Body of pancreas (tissue), 4 donors: Measurements from ENCODE around the gene CCND1. TPM values are rescaled to one million over a fixed set of nuclear protein-coding genes. Genes with fewer than 3 reads are reported as not detected.
A peak's percentile ranks its signal among the peaks of the same experiment; 100 is the strongest.

Experiments
- ATAC-seq: fragments of 150-250 bp; one replicate; pipeline ENCODE4 v1.9.1; 2016
- DNase-seq, 4 donors: peaks; one replicate each; pipeline ENCODE4 v3.0.0-alpha.2; 2019
- H3K27ac ChIP-seq, 4 donors: fragments of 200-600 bp; sonication (generic); 1 replicate in 3 of 4; 2 replicates in 1 of 4; pipeline versions ENCODE4 v1.5.1 to v1.6.1; 2016 to 2019; ENCODE audit warnings: mild to moderate bottlenecking in 1 of 4, mixed read lengths in 1 of 4, moderate library complexity in 1 of 4
- H3K27me3 ChIP-seq, 2 donors: fragments of 200-600 bp; sonication (generic); one replicate each; pipeline ENCODE4 v1.6.0; 2016; ENCODE audit warnings: mild to moderate bottlenecking in 1 of 2
- H3K36me3 ChIP-seq, 2 donors: fragments of 200-600 bp; sonication (generic); replicated peaks in 1 of 2; 2 replicates each; pipeline ENCODE4 v1.5.1; 2016; ENCODE audit warnings: low read depth in 2 of 2; ENCODE audit not compliant: insufficient read depth in 1 of 2
- H3K4me1 ChIP-seq: fragments of 200-600 bp; sonication (generic); one replicate; pipeline ENCODE4 v1.6.0; 2016
- H3K4me3 ChIP-seq, 2 donors: fragments of 200-600 bp; sonication (generic); 1 replicate in 1 of 2; 2 replicates in 1 of 2; pipeline ENCODE4 v1.5.1; 2016 to 2019
- H3K9me3 ChIP-seq, 3 donors: fragments of 200-600 bp; sonication (generic); 1 replicate in 2 of 3; 2 replicates in 1 of 3; pipeline ENCODE4 v1.5.1; 2016
- CTCF ChIP-seq, 7 experiments: fragments of 450-650 bp in 4 of 7; fragments of 200-600 bp in 3 of 7; sonication (generic) in 3 of 7; IDR thresholded peaks; one replicate each; pipeline ENCODE4 v1.5.1; 2016 to 2019; ENCODE audit warnings: antibody characterized with exemption in 7 of 7
- POLR2A ChIP-seq, 3 donors: fragments of 450-650 bp; IDR thresholded peaks; one replicate each; pipeline ENCODE4 v1.6.1; 2016; ENCODE audit warnings: antibody characterized with exemption in 3 of 3, mild to moderate bottlenecking in 2 of 3
- WGBS, 2 donors: methylation state at CpG; one replicate each; pipeline ENCODE4 v1.1.5; 2017; 5-methylcytosine and 5-hydroxymethylcytosine counted together
- intact Hi-C: fragments of 100-400 bp; cut with DNase I; formaldehyde crosslinking; loops from one replicate; pipeline ENCODE4 v1.15.1; 2023
- total RNA-seq, 2 donors: library from RNA; depleted of rRNA; stranded (reverse); fragments of >200 nt; gene quantifications; one replicate each; pipeline ENCODE4 v1.1.0, GENCODE V29; 2016

Gene CCND1
- total RNA-seq, 2 donors from 2014 or later = 90.3 to 201 TPM

GRCh38 chr11:69630017-69630416 lies 10.9 kb upstream of the CCND1 start:
- 95 to 100% methylated on average over 2 of the region's 2 CpGs for WGBS, 2 donors
- Histone ChIP-seq H3K4me3 (no peak overlapping the region), H3K27me3 (no peaks in the 10 kb centered on the region), H3K36me3 (no peaks in the 10 kb centered on the region), H3K4me1 (no peaks in the 10 kb centered on the region), H3K9me3 (no peaks in the 10 kb centered on the region), H3K27ac (no peak overlapping the region)
- ATAC-seq (no peak), DNase-seq (no peak)
- TF ChIP-seq CTCF (IDR thresholded peaks at IDR 0.05) = no peak
- intact Hi-C loops = no loop called here

- no peaks in the 10 kb centered on the region for H3K9me3 ChIP-seq
- H3K4me3 ChIP-seq = no peak overlapping the region
- H3K4me1 ChIP-seq = no peaks in the 10 kb centered on the region
- intact Hi-C loops = no loop called here
- no peaks in the 10 kb centered on the region for H3K27me3 ChIP-seq
- no peak overlapping the region for H3K27ac ChIP-seq
- TF ChIP-seq CTCF (IDR thresholded peaks at IDR 0.05) = no peak
- no peaks in the 10 kb centered on the region for H3K36me3 ChIP-seq
- ATAC-seq (no peak), DNase-seq (no peak)
- WGBS, 2 donors = 74 to 84% methylated on average over 8 of the region's 8 CpGs
Measured at GRCh38 chr11:69630424-69630823, 10.5 kb upstream of the CCND1 start.

- Histone ChIP-seq H3K4me1 (peaks cover 22% of the 10 kb centered on the region), H3K27me3 (peaks cover 0 to 5% of the 10 kb centered on the region in 2 donors), H3K27ac (no peak overlapping the region), H3K4me3 (no peak overlapping the region), H3K9me3 (no peaks in the 10 kb centered on the region), H3K36me3 (no peaks in the 10 kb centered on the region)
- DNase-seq (no peak), ATAC-seq (no peak)
- no peak for TF ChIP-seq CTCF (IDR thresholded peaks at IDR 0.05)
- TF ChIP-seq POLR2A (IDR thresholded peaks at IDR 0.05) = no peak
- intact Hi-C loops = no loop called here
- WGBS, 2 donors = 85 to 88% methylated on average over 4 of the region's 4 CpGs
Measured at GRCh38 chr11:69632900-69633299, 8.1 kb upstream of the CCND1 start.

GRCh38 chr11:69634069-69634468 lies 6.9 kb upstream of the CCND1 start:
- H3K27ac ChIP-seq = no peak overlapping the region
- no peaks in the 10 kb centered on the region for H3K36me3 ChIP-seq
- peaks cover 34% of the 10 kb centered on the region for H3K4me1 ChIP-seq
- TF ChIP-seq CTCF (IDR thresholded peaks at IDR 0.05) (no peak), POLR2A (IDR thresholded peaks at IDR 0.05) (no peak)
- H3K4me3 ChIP-seq = no peak overlapping the region
- ATAC-seq (no peak), DNase-seq (no peak)
- 74 to 85% methylated on average over 6 of the region's 6 CpGs for WGBS, 2 donors
- no peaks in the 10 kb centered on the region for H3K9me3 ChIP-seq
- intact Hi-C loops = no loop called here
- H3K27me3 ChIP-seq = peaks cover 0 to 5% of the 10 kb centered on the region in 2 donors

- WGBS, 2 donors = 54 to 62% methylated on average over 6 to 7 of the region's 7 CpGs
- Histone ChIP-seq H3K4me1 (peaks cover 37% of the 10 kb centered on the region), H3K36me3 (no peaks in the 10 kb centered on the region), H3K4me3 (no peak overlapping the region), H3K27ac (no peak overlapping the region), H3K27me3 (peaks cover 0 to 5% of the 10 kb centered on the region in 2 donors), H3K9me3 (no peaks in the 10 kb centered on the region)
- intact Hi-C loops = no loop called here
- no peak for ATAC-seq
- DNase-seq = peak in 1 of 4 donors; percentile 22
- TF ChIP-seq POLR2A (IDR thresholded peaks at IDR 0.05) (no peak), CTCF (IDR thresholded peaks at IDR 0.05) (no peak)
Measured at GRCh38 chr11:69634590-69634989, 6.4 kb upstream of the CCND1 start.
